Measurements from ENCODE around the gene DIAPH2. TPM values are rescaled to one million over a fixed set of nuclear protein-coding genes. Genes with fewer than 3 reads are reported as not detected.

The DIAPH2 gene
- total and polyA plus RNA-seq, 2 donors (not counting 1 experiment from before 2014, with no cell fraction given), result 16.8 to 18.5 TPM

DNA sequence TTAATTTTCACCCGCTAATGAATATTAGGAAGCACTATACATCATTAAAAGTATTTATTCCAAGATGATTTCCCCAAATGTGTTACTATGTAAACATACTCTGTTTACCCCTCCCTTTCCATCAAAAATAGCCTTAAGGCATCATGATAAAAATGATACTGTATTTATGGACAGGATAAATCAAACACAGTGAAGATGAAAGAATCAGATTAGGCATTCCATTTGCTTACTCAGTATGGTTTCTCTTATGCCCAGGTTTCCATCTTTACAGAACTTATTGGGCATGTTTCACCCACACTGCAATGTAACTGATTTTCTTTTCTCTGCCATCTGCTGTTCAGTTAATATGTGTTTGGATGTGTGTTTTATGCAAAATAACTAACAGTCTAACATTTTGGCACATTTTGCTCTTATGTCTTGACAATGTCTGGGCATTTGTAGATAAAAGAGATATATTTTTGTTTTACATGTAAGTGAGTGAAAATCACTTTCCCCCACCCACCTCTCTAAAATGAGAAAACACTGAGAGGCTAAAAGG is 644.3 kb downstream of the DIAPH2 start:
- H3K4me2 ChIP-seq (ENCODE audit: extremely low read depth, insufficient read depth, low read length), result no peak overlapping the region
- H3K36me3 ChIP-seq (ENCODE audit: control insufficient read depth, insufficient read depth, low read length), result no peaks in the 10 kb centered on the region
- H3K27me3 ChIP-seq (ENCODE audit: control insufficient read depth, insufficient read depth, low read length), result no peaks in the 10 kb centered on the region
- no peaks in the 10 kb centered on the region for H3K9me3 ChIP-seq (ENCODE audit: control insufficient read depth, insufficient read depth, low read depth, low read length)
- no peak overlapping the region for H3K9ac ChIP-seq (ENCODE audit: insufficient read depth, low read length)
- no peaks in the 10 kb centered on the region for H3K4me1 ChIP-seq (ENCODE audit: control insufficient read depth, extremely low read depth, insufficient read depth, low read length)
- no peak overlapping the region for H2AFZ ChIP-seq (ENCODE audit: low read length)
- DNase-seq (ENCODE audit: low read depth in 2 of 2), result no peak
- H3K79me2 ChIP-seq (ENCODE audit: control insufficient read depth, insufficient read depth, low read length), result no peaks in the 10 kb centered on the region
- H3K27ac ChIP-seq (ENCODE audit: insufficient read depth, low read length), result no peak overlapping the region
- no peaks in the 10 kb centered on the region for H4K20me1 ChIP-seq (ENCODE audit: control insufficient read depth, extremely low read depth, insufficient read depth, low read length)
- no peak overlapping the region for H3K4me3 ChIP-seq (replicated peaks in 1 of 4; ENCODE audit: control extremely low read depth in 1 of 4, insufficient read depth in 1 of 4, low read depth in 3 of 4, low read length in 4 of 4)
- TF ChIP-seq, protein P1, sequence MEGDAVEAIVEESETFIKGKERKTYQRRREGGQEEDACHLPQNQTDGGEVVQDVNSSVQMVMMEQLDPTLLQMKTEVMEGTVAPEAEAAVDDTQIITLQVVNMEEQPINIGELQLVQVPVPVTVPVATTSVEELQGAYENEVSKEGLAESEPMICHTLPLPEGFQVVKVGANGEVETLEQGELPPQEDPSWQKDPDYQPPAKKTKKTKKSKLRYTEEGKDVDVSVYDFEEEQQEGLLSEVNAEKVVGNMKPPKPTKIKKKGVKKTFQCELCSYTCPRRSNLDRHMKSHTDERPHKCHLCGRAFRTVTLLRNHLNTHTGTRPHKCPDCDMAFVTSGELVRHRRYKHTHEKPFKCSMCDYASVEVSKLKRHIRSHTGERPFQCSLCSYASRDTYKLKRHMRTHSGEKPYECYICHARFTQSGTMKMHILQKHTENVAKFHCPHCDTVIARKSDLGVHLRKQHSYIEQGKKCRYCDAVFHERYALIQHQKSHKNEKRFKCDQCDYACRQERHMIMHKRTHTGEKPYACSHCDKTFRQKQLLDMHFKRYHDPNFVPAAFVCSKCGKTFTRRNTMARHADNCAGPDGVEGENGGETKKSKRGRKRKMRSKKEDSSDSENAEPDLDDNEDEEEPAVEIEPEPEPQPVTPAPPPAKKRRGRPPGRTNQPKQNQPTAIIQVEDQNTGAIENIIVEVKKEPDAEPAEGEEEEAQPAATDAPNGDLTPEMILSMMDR (conservative IDR thresholded peaks at IDR 0.05 in 1 of 2, IDR thresholded peaks at IDR 0.05 in 1 of 2; ENCODE audit: low read depth in 1 of 2, low read length in 2 of 2), result no peak
- TF ChIP-seq EZH2 (IDR thresholded peaks at IDR 0.05; ENCODE audit: low read length, missing control alignments), result no peak

- no peak for DNase-seq (ENCODE audit: low read depth in 2 of 2)
- Histone ChIP-seq H3K4me3 (replicated peaks in 1 of 4; ENCODE audit: control extremely low read depth in 1 of 4, insufficient read depth in 1 of 4, low read depth in 3 of 4, low read length in 4 of 4) (no peak overlapping the region), H3K9ac (ENCODE audit: insufficient read depth, low read length) (no peak overlapping the region), H4K20me1 (ENCODE audit: control insufficient read depth, extremely low read depth, insufficient read depth, low read length) (no peaks in the 10 kb centered on the region), H2AFZ (ENCODE audit: low read length) (no peak overlapping the region), H3K27me3 (ENCODE audit: control insufficient read depth, insufficient read depth, low read length) (no peaks in the 10 kb centered on the region), H3K9me3 (ENCODE audit: control insufficient read depth, insufficient read depth, low read depth, low read length) (no peaks in the 10 kb centered on the region), H3K79me2 (ENCODE audit: control insufficient read depth, insufficient read depth, low read length) (no peaks in the 10 kb centered on the region), H3K36me3 (ENCODE audit: control insufficient read depth, insufficient read depth, low read length) (no peaks in the 10 kb centered on the region), H3K4me1 (ENCODE audit: control insufficient read depth, extremely low read depth, insufficient read depth, low read length) (no peaks in the 10 kb centered on the region), H3K27ac (ENCODE audit: insufficient read depth, low read length) (no peak overlapping the region), H3K4me2 (ENCODE audit: extremely low read depth, insufficient read depth, low read length) (no peak overlapping the region)
- TF ChIP-seq, protein P1 (conservative IDR thresholded peaks at IDR 0.05 in 1 of 2, IDR thresholded peaks at IDR 0.05 in 1 of 2; ENCODE audit: low read depth in 1 of 2, low read length in 2 of 2), result no peak
- no peak for TF ChIP-seq EZH2 (IDR thresholded peaks at IDR 0.05; ENCODE audit: low read length, missing control alignments)
These were observed 645.5 kb downstream of the DIAPH2 start for GRCh38 chrX:97330151-97330550.

DNA sequence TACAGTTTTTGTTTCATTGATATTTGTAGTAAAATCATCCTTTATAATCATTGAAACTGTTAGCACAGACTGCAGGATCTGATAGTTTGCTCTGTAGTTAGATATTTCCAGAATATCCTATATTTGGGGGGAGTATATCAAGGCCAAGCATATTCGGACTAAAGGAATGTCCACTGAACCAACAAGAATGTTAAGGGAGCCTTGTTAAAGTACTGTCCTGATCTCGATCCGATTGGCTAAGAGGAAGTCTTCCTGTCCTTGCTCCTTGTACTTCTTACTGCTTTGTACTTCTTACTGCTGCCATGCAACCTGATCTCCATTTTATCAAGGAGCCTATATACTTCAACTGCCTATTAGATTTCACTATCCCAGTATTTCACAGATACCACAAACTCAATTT is 648.3 kb downstream of the DIAPH2 start:
- H2AFZ ChIP-seq (ENCODE audit: low read length), result no peak overlapping the region
- H3K36me3 ChIP-seq (ENCODE audit: control insufficient read depth, insufficient read depth, low read length), result no peaks in the 10 kb centered on the region
- no peaks in the 10 kb centered on the region for H3K79me2 ChIP-seq (ENCODE audit: control insufficient read depth, insufficient read depth, low read length)
- peak in 1 of 2 donors; percentile 27 for DNase-seq (ENCODE audit: low read depth in 2 of 2)
- TF ChIP-seq EZH2 (IDR thresholded peaks at IDR 0.05; ENCODE audit: low read length, missing control alignments), result no peak
- TF ChIP-seq, protein P1 (conservative IDR thresholded peaks at IDR 0.05 in 1 of 2, IDR thresholded peaks at IDR 0.05 in 1 of 2; ENCODE audit: low read depth in 1 of 2, low read length in 2 of 2), result no peak
- H3K27me3 ChIP-seq (ENCODE audit: control insufficient read depth, insufficient read depth, low read length), result no peaks in the 10 kb centered on the region
- no peak overlapping the region for H3K27ac ChIP-seq (ENCODE audit: insufficient read depth, low read length)
- H4K20me1 ChIP-seq (ENCODE audit: control insufficient read depth, extremely low read depth, insufficient read depth, low read length), result no peaks in the 10 kb centered on the region
- H3K4me3 ChIP-seq (replicated peaks in 1 of 4; ENCODE audit: control extremely low read depth in 1 of 4, insufficient read depth in 1 of 4, low read depth in 3 of 4, low read length in 4 of 4), result no peak overlapping the region
- no peaks in the 10 kb centered on the region for H3K4me1 ChIP-seq (ENCODE audit: control insufficient read depth, extremely low read depth, insufficient read depth, low read length)
- no peak overlapping the region for H3K9ac ChIP-seq (ENCODE audit: insufficient read depth, low read length)
- H3K4me2 ChIP-seq (ENCODE audit: extremely low read depth, insufficient read depth, low read length), result no peak overlapping the region
- no peaks in the 10 kb centered on the region for H3K9me3 ChIP-seq (ENCODE audit: control insufficient read depth, insufficient read depth, low read depth, low read length)

Data from fibroblast of lung (primary cell).